Astrocyte (in vitro differentiated cells and primary cell): ENCODE data around the gene PTPRO. TPM values are rescaled to one million over a fixed set of nuclear protein-coding genes. Genes with fewer than 3 reads are reported as not detected.
A peak's percentile ranks its signal among the peaks of the same experiment; 100 is the strongest.

Experiments
- DNase-seq: peaks from one replicate; pipeline ENCODE4 v3.0.0-alpha.2; 2010; ENCODE audit warnings: low read depth
- FAIRE-seq: peaks from 2 replicates; lab custom pipeline; 2011; peaks lifted over from hg19 to GRCh38; lab: Jason Lieb, UNC
- H2AFZ ChIP-seq: 2 replicates; pipeline ENCODE4 v1.6.0; 2012; ENCODE audit warnings: low read depth, low read length, inconsistent platforms
- H3K27ac ChIP-seq: 2 replicates; pipeline ENCODE4 v1.5.1; 2011; ENCODE audit warnings: low read depth, low read length, inconsistent platforms
- H3K27me3 ChIP-seq: 2 replicates; pipeline ENCODE4 v1.6.0; 2011; ENCODE audit warnings: low read length, inconsistent platforms; ENCODE audit not compliant: insufficient read depth
- H3K36me3 ChIP-seq: 2 replicates; pipeline ENCODE4 v1.5.1; 2011; ENCODE audit warnings: low read length, inconsistent platforms; ENCODE audit not compliant: insufficient read depth
- H3K4me1 ChIP-seq: 2 replicates; pipeline ENCODE4 v1.5.1; 2011; ENCODE audit warnings: low read length, inconsistent platforms; ENCODE audit not compliant: insufficient read depth
- H3K4me2 ChIP-seq: 2 replicates; pipeline ENCODE4 v1.6.0; 2012; ENCODE audit warnings: low read length, inconsistent platforms
- H3K4me3 ChIP-seq: 2 replicates; pipeline ENCODE4 v1.5.1; 2011; ENCODE audit warnings: low read depth, mild to moderate bottlenecking, low read length, inconsistent platforms; ENCODE audit not compliant: insufficient read depth
- H3K79me2 ChIP-seq: 2 replicates; pipeline ENCODE4 v1.6.0; 2012; ENCODE audit warnings: mild to moderate bottlenecking, low read length, inconsistent platforms; ENCODE audit not compliant: insufficient read depth
- H3K9ac ChIP-seq: 2 replicates; pipeline ENCODE4 v1.6.0; 2012; ENCODE audit warnings: mild to moderate bottlenecking, low read length, inconsistent platforms
- H3K9me3 ChIP-seq: 2 replicates; pipeline ENCODE4 v1.5.1; 2012; ENCODE audit warnings: low read depth, mild to moderate bottlenecking, low read length, inconsistent platforms; ENCODE audit not compliant: insufficient read depth
- H4K20me1 ChIP-seq: 2 replicates; pipeline ENCODE4 v1.6.0; 2012; ENCODE audit warnings: low read length, inconsistent platforms; ENCODE audit not compliant: insufficient read depth
- H3K27ac Mint-ChIP-seq: one replicate; pipeline ENCODE4 v1.8.0; 2021; ENCODE audit warnings: mild to moderate bottlenecking, mixed read lengths; ENCODE audit not compliant: unreplicated experiment
- H3K27me3 Mint-ChIP-seq: one replicate; pipeline ENCODE4 v1.8.0; 2021; ENCODE audit warnings: low read depth, mixed read lengths; ENCODE audit not compliant: unreplicated experiment
- H3K36me3 Mint-ChIP-seq: one replicate; pipeline ENCODE4 v1.8.0; 2021; ENCODE audit warnings: low read depth, mixed read lengths; ENCODE audit not compliant: unreplicated experiment
- H3K4me1 Mint-ChIP-seq: one replicate; pipeline ENCODE4 v1.8.0; 2021; ENCODE audit warnings: low read depth, mixed read lengths; ENCODE audit not compliant: unreplicated experiment
- H3K4me3 Mint-ChIP-seq: one replicate; pipeline ENCODE4 v1.8.0; 2021; ENCODE audit warnings: mild to moderate bottlenecking, moderate library complexity, mixed read lengths; ENCODE audit not compliant: unreplicated experiment
- H3K9me3 Mint-ChIP-seq: one replicate; pipeline ENCODE4 v1.8.0; 2021; ENCODE audit warnings: mild to moderate bottlenecking, mixed read lengths; ENCODE audit not compliant: unreplicated experiment
- CTCF ChIP-seq: IDR thresholded peaks from 2 replicates; pipeline ENCODE4 v1.5.1; 2011; ENCODE audit warnings: low read depth, mild to moderate bottlenecking, inconsistent platforms, low read length, moderate library complexity; ENCODE audit not compliant: insufficient read depth
- EZH2 ChIP-seq: IDR thresholded peaks from 2 replicates; pipeline ENCODE4 v1.6.1; 2012; ENCODE audit warnings: mild to moderate bottlenecking, low read length, inconsistent platforms; ENCODE audit not compliant: insufficient read depth
- total RNA-seq: library from RNA; stranded (reverse); gene quantifications from 2 replicates; pipeline ENCODE4 v1.2.1, GENCODE V29; 2021

Gene PTPRO
- total RNA-seq, 1 donor from 2014 or later = 0.39 TPM

DNA sequence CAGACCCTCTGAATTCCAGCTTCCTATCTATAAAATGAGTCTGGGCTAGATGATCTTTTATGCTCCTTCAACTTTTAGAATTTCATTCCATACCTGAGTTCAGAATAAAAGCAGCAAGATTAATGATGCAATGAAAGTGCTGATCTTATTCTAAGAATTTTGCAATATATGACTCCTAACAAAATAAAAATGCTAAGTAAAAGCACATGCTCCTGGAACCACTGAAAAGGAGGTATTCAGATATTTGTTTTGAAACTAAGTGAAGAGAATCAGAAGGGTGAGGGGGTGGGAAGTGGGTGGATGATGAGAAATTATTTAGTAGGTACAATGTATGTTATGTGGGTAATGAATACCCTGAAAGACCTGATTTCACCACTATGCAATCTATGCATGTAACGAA, 216.6 kb downstream of the PTPRO start:
- Histone ChIP-seq H3K36me3 (no peaks in the 10 kb centered on the region), H3K79me2 (no peaks in the 10 kb centered on the region)
- H3K36me3 Mint-ChIP-seq = no peaks in the 10 kb centered on the region

DNA sequence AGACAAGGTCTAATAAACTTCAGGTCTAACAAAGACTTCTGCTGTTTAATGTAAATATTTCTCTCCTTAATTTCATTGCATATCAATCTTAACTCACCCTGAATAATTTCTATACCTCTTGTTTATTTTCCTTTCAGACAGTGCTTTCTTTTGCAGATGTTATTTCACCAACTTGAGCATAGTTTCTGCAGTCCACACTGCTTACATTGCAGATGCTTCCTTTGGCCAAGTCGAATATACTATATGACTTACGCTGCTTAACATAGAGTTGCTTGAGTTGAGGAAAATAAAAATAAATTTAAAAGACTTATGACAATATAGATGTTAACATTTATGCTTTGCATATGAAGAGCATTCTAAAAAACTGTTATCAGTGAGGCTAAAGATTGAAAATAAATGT, 217.7 kb downstream of the PTPRO start:
- Histone ChIP-seq H3K27me3 (no peaks in the 10 kb centered on the region), H3K36me3 (no peaks in the 10 kb centered on the region), H3K27ac (peak overlapping the region; percentile 42), H3K79me2 (no peaks in the 10 kb centered on the region), H3K4me2 (no peak overlapping the region), H3K9me3 (no peaks in the 10 kb centered on the region), H3K9ac (no peak overlapping the region), H2AFZ (no peak overlapping the region), H4K20me1 (no peaks in the 10 kb centered on the region), H3K4me3 (no peak overlapping the region), H3K4me1 (peaks cover 9% of the 10 kb centered on the region)
- H3K36me3 Mint-ChIP-seq = no peaks in the 10 kb centered on the region
- FAIRE-seq = no peak
- H3K9me3 Mint-ChIP-seq = no peaks in the 10 kb centered on the region
- H3K4me1 Mint-ChIP-seq = peaks cover 14% of the 10 kb centered on the region
- no peak for DNase-seq
- H3K4me3 Mint-ChIP-seq = no peak overlapping the region
- no peak overlapping the region for H3K27ac Mint-ChIP-seq
- TF ChIP-seq EZH2 (no peak), CTCF (no peak)
- no peaks in the 10 kb centered on the region for H3K27me3 Mint-ChIP-seq

More for the DNA sequence above, 216.6 kb downstream of the PTPRO start:
- H3K4me3 Mint-ChIP-seq = no peak overlapping the region
- Histone ChIP-seq H3K4me2 (no peak overlapping the region), H2AFZ (no peak overlapping the region), H3K27me3 (no peaks in the 10 kb centered on the region), H4K20me1 (no peaks in the 10 kb centered on the region), H3K27ac (no peak overlapping the region), H3K9ac (no peak overlapping the region), H3K9me3 (no peaks in the 10 kb centered on the region), H3K4me1 (peaks cover 9% of the 10 kb centered on the region), H3K4me3 (no peak overlapping the region)
- FAIRE-seq (no peak), DNase-seq (no peak)
- H3K9me3 Mint-ChIP-seq = no peaks in the 10 kb centered on the region
- no peaks in the 10 kb centered on the region for H3K27me3 Mint-ChIP-seq
- no peak overlapping the region for H3K27ac Mint-ChIP-seq
- H3K4me1 Mint-ChIP-seq = peaks cover 14% of the 10 kb centered on the region
- no peak for TF ChIP-seq EZH2
- no peak for TF ChIP-seq CTCF

DNA sequence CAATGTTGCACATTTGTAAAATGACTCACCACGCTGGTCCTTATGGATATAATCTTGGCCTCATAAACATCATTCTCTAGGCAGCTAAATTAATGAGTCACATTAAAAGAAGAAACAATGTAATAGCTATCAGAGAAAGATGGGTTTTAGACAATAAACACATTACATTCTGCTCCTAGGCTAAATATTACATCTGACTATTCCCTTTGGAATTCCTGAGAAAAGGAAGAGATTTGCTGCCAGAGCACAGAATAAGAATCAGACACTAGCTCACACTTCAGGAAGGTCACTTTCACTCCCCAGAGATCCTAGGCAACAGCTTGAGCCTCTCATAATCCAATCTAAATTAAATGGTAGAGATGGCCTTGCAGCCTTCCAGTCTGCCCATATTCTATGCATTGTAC, 218.2 kb downstream of the PTPRO start:
- no peak overlapping the region for H3K4me3 ChIP-seq
- TF ChIP-seq CTCF = no peak
- no peak for TF ChIP-seq EZH2
- H3K27ac ChIP-seq = peak overlapping the region; percentile 42
- no peaks in the 10 kb centered on the region for H3K9me3 ChIP-seq
- peak; percentile 77 for DNase-seq
- peak overlapping the region; percentile 29 for H3K4me2 ChIP-seq
- H3K4me1 ChIP-seq = peaks cover 9% of the 10 kb centered on the region
- Mint-ChIP-seq H3K4me3 (no peak overlapping the region), H3K36me3 (no peaks in the 10 kb centered on the region), H3K27me3 (no peaks in the 10 kb centered on the region), H3K9me3 (no peaks in the 10 kb centered on the region), H3K4me1 (peaks cover 14% of the 10 kb centered on the region), H3K27ac (peak overlapping the region; percentile 9)
- H4K20me1 ChIP-seq = no peaks in the 10 kb centered on the region
- no peak overlapping the region for H3K9ac ChIP-seq
- FAIRE-seq = peak; percentile 93
- no peaks in the 10 kb centered on the region for H3K79me2 ChIP-seq
- H2AFZ ChIP-seq = no peak overlapping the region
- no peaks in the 10 kb centered on the region for H3K36me3 ChIP-seq
- H3K27me3 ChIP-seq = no peaks in the 10 kb centered on the region
